Measurements from ENCODE around the gene IL17B.
"Not testable (repeated sequence)": the region's sequence is repeated elsewhere in the genome, so short reads cannot be mapped to it uniquely, and the experiment has no call there.

IL17B gene

GRCh38 chr5:149399775-149400174 is 20.7 kb upstream of the IL17B start:
- DNase-seq: no peak

GRCh38 chr5:149398747-149399266 is 19.7 kb upstream of the IL17B start:
- not testable (repeated sequence) for DNase-seq

GRCh38 chr5:149397530-149397929 is 18.4 kb upstream of the IL17B start:
- no peak for DNase-seq

- DNase-seq: not testable (repeated sequence)
Observed at GRCh38 chr5:149394996-149395395, 15.9 kb upstream of the IL17B start.

GRCh38 chr5:149392718-149393117 is 13.6 kb upstream of the IL17B start:
- no peak for DNase-seq

GRCh38 chr5:149391524-149391923 is 12.4 kb upstream of the IL17B start:
- DNase-seq: no peak

GRCh38 chr5:149391076-149391475 is 12.0 kb upstream of the IL17B start:
- not testable (repeated sequence) for DNase-seq

GRCh38 chr5:149389552-149390495 is 10.7 kb upstream of the IL17B start:
- peak in 1 of 2 experiments; percentile 6 for DNase-seq

- DNase-seq: no peak
Observed at GRCh38 chr5:149388498-149389190, 9.6 kb upstream of the IL17B start.

GRCh38 chr5:149387982-149388381 is 8.9 kb upstream of the IL17B start:
- DNase-seq: no peak

GRCh38 chr5:149387081-149387631 is 8.1 kb upstream of the IL17B start:
- DNase-seq: no peak

- no peak for DNase-seq
Observed at GRCh38 chr5:149386166-149386565, 7.1 kb upstream of the IL17B start.

- DNase-seq: no peak
Observed at GRCh38 chr5:149383399-149383798, 4.3 kb upstream of the IL17B start.

GRCh38 chr5:149382517-149383220 is 3.6 kb upstream of the IL17B start:
- no peak for DNase-seq

GRCh38 chr5:149381986-149382338 is 2.9 kb upstream of the IL17B start:
- peak; percentile 18 to 71 for DNase-seq

GRCh38 chr5:149381261-149381985 is 2.3 kb upstream of the IL17B start:
- no peak for DNase-seq

GRCh38 chr5:149380466-149381121 is 1.5 kb upstream of the IL17B start:
- no peak for DNase-seq

GRCh38 chr5:149379818-149380374 is 804 bp upstream of the IL17B start:
- no peak for DNase-seq

- DNase-seq: no peak
Observed at GRCh38 chr5:149378241-149378820, 761 bp downstream of the IL17B start.

- DNase-seq: no peak
Observed at GRCh38 chr5:149376711-149377447, 2.2 kb downstream of the IL17B start.

Data from NCI-H526 (cell line).